ENCODE results near the gene CMKLR1.

DNA sequence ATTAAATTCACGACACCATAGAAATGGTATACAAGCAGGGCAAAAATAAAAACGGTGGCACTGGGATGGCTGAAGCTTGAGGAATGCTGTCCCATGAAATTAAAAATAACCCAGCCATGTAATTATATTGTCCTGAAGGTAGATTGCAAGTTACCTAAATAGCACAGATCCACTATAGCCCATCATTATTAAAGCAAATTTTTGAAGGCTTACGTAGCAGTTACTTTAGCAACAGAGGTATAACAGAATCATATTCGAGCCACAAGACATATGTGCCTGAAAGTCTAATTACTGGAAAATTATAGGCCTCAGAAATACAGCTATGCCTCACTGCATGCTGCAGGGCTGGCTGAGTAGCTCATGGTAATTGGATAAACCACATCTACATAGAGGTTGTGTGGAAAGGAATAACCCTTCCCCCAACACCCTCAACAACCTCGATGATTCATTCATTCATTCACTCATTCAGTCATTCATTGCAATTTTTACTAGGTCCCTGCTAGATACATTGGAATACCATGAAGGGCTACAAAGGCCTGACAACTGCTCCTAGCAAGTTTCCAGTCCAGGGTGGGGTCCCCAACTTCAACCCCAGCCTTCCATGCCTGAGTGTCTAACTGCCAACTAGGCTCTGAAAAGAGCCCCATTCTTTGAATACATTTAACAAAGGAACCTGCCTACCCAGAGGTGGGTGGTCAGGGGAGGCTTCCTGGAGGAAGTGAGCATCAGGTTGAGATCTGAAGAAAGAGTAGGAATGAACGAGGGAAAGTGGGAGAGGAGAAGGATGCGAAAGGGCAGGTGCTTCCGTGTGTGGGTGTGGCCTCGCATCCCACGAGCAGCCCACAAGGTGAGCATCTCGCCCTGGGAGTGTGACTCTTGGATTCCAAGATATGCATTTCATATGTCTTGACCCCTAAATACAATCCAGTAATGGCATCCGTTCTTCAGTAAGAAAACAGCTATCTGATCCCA is 18.0 kb upstream of the CMKLR1 start:
- TF ChIP-seq, protein P1, sequence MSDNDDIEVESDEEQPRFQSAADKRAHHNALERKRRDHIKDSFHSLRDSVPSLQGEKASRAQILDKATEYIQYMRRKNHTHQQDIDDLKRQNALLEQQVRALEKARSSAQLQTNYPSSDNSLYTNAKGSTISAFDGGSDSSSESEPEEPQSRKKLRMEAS (IDR thresholded peaks at IDR 0.05): no peak
- TF ChIP-seq YY1 (IDR thresholded peaks at IDR 0.05; ENCODE audit: low read depth) (no peak), FOXM1 (IDR thresholded peaks at IDR 0.05; ENCODE audit: borderline replicate concordance, low read depth) (no peak), EGR1 (IDR thresholded peaks at IDR 0.05) (no peak)
